ENCODE results near the gene KANK4.

DNA sequence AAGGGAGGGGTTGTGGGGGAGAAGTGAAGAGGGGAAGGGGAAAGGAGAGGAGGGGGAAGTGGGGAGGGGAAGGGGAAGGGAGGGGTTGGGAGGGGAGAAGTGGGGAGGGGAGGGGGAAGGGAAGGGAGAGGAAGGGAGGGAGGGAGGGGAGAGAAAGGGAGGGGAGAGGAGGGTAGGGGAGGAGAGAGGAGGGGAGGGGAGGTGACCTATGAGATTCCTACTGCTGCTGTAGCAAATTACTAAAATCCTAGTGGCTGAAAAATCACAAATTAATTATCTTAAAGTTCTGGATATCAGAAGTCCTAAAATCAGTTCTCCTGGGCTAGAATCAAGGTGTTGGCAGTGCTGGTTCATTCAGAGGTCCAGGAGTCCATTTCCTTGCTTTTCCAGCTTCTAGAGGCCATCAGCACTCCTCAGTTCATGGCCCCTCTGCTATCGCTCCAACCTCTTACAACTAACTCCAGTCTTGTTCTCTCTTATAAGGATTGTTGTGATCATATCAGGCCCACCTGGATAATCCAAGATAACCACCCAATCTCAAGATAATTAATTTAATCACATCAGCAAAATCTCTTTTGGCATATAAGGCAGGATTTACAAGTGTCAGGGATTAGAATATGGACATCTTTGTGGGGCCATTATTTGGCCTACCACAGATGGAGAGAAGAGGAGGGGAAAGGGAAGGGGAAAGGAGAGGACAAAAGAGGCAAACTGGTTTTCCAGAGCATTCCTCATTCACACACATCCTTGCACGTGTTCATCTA is 30.4 kb upstream of the KANK4 start:
- TF ChIP-seq EP300 (IDR thresholded peaks at IDR 0.05) (no peak), POLR2A (IDR thresholded peaks at IDR 0.05) (no peak)
- TF ChIP-seq, protein P1, sequence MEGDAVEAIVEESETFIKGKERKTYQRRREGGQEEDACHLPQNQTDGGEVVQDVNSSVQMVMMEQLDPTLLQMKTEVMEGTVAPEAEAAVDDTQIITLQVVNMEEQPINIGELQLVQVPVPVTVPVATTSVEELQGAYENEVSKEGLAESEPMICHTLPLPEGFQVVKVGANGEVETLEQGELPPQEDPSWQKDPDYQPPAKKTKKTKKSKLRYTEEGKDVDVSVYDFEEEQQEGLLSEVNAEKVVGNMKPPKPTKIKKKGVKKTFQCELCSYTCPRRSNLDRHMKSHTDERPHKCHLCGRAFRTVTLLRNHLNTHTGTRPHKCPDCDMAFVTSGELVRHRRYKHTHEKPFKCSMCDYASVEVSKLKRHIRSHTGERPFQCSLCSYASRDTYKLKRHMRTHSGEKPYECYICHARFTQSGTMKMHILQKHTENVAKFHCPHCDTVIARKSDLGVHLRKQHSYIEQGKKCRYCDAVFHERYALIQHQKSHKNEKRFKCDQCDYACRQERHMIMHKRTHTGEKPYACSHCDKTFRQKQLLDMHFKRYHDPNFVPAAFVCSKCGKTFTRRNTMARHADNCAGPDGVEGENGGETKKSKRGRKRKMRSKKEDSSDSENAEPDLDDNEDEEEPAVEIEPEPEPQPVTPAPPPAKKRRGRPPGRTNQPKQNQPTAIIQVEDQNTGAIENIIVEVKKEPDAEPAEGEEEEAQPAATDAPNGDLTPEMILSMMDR (IDR thresholded peaks at IDR 0.05): no peak
